ENCODE data around the gene GPC5. TPM values are rescaled to one million over a fixed set of nuclear protein-coding genes. Genes with fewer than 3 reads are reported as not detected.

Gene GPC5
- total RNA-seq, 1 experiment from 2014 or later, result 0.21 TPM

- no peak for DNase-seq (ENCODE audit: low spot score)
- intact Hi-C loops (cut with micrococcal nuclease; ENCODE audit: unreplicated experiment), result no loop called here
- no TSS peak for BruUV-seq (replicated peaks)
Observed at GRCh38 chr13:91468301-91468700, 69.9 kb downstream of the GPC5 start.

DNA sequence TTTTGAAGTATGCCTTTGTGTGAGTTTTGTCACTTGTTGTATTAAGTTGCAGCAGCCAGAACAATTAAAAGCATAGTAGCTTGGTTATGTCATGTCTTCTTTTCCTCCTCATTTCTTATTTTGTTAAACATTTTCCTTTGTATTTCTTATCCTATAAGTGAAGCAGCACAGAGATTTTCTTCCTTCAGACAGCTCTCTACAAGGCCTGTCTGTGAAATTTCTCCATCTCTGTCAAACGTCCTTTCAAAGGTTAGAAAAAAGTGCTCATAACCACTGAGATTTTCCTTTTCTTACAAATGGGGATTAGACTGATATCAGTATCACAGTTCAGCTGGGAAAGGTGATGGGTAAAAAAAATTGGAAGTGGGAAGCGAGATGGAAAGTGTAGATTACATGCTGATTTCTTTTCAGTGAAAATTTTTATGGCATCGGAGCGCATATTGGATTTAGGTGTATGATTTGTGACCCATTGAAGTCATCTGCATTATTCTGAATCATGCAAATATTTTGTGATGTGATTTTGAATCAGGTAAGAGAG is 71.7 kb downstream of the GPC5 start:
- no peaks in the 10 kb centered on the region for H3K27me3 ChIP-seq (replicated peaks; ENCODE audit: insufficient read depth, low read depth, low read length, poor library complexity)
- no peaks in the 10 kb centered on the region for H3K4me1 ChIP-seq (ENCODE audit: insufficient read depth, low read length, poor library complexity, severe bottlenecking)
- intact Hi-C loops (cut with micrococcal nuclease; ENCODE audit: unreplicated experiment), result no loop called here
- no peaks in the 10 kb centered on the region for H3K9me3 ChIP-seq (ENCODE audit: low read depth, low read length, poor library complexity, severe bottlenecking)
- ChIA-PET POLR2A (ENCODE audit: low non-redundant PET) (no interaction called here), CTCF (no interaction called here)
- no peaks in the 10 kb centered on the region for H3K36me3 ChIP-seq (ENCODE audit: insufficient read depth, low read length, poor library complexity, severe bottlenecking)
- no peak overlapping the region for H3K27ac ChIP-seq (ENCODE audit: low read depth, low read length, poor library complexity, severe bottlenecking)
- no peak overlapping the region for H3K4me3 ChIP-seq (ENCODE audit: low read depth, low read length, poor library complexity, severe bottlenecking)
- DNase-seq (ENCODE audit: low spot score), result no peak
- TF ChIP-seq, protein P1, sequence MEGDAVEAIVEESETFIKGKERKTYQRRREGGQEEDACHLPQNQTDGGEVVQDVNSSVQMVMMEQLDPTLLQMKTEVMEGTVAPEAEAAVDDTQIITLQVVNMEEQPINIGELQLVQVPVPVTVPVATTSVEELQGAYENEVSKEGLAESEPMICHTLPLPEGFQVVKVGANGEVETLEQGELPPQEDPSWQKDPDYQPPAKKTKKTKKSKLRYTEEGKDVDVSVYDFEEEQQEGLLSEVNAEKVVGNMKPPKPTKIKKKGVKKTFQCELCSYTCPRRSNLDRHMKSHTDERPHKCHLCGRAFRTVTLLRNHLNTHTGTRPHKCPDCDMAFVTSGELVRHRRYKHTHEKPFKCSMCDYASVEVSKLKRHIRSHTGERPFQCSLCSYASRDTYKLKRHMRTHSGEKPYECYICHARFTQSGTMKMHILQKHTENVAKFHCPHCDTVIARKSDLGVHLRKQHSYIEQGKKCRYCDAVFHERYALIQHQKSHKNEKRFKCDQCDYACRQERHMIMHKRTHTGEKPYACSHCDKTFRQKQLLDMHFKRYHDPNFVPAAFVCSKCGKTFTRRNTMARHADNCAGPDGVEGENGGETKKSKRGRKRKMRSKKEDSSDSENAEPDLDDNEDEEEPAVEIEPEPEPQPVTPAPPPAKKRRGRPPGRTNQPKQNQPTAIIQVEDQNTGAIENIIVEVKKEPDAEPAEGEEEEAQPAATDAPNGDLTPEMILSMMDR (conservative IDR thresholded peaks at IDR 0.05; ENCODE audit: low read depth, low read length), result no peak
- TF ChIP-seq EZH2 (IDR thresholded peaks at IDR 0.05; ENCODE audit: borderline replicate concordance, low read depth, low read length, poor library complexity, severe bottlenecking), result no peak
- BruUV-seq (replicated peaks), result no TSS peak

More at GRCh38 chr13:91468301-91468700, 69.9 kb downstream of the GPC5 start:
- ChIA-PET CTCF (no interaction called here), POLR2A (ENCODE audit: low non-redundant PET) (no interaction called here)
- no peaks in the 10 kb centered on the region for H3K4me1 ChIP-seq (ENCODE audit: insufficient read depth, low read length, poor library complexity, severe bottlenecking)
- no peak overlapping the region for H3K4me3 ChIP-seq (ENCODE audit: low read depth, low read length, poor library complexity, severe bottlenecking)
- H3K9me3 ChIP-seq (ENCODE audit: low read depth, low read length, poor library complexity, severe bottlenecking), result no peaks in the 10 kb centered on the region
- TF ChIP-seq EZH2 (IDR thresholded peaks at IDR 0.05; ENCODE audit: borderline replicate concordance, low read depth, low read length, poor library complexity, severe bottlenecking), result no peak
- TF ChIP-seq, protein P1 (conservative IDR thresholded peaks at IDR 0.05; ENCODE audit: low read depth, low read length), result no peak
- no peaks in the 10 kb centered on the region for H3K36me3 ChIP-seq (ENCODE audit: insufficient read depth, low read length, poor library complexity, severe bottlenecking)
- H3K27ac ChIP-seq (ENCODE audit: low read depth, low read length, poor library complexity, severe bottlenecking), result no peak overlapping the region
- H3K27me3 ChIP-seq (replicated peaks; ENCODE audit: insufficient read depth, low read depth, low read length, poor library complexity), result no peaks in the 10 kb centered on the region

GRCh38 chr13:91470681-91471080 is 72.3 kb downstream of the GPC5 start:
- CTCF ChIA-PET, result no interaction called here

More at GRCh38 chr13:91470681-91471080, 72.3 kb downstream of the GPC5 start:
- no peak overlapping the region for H3K27ac ChIP-seq (ENCODE audit: low read depth, low read length, poor library complexity, severe bottlenecking)
- TF ChIP-seq, protein P1 (conservative IDR thresholded peaks at IDR 0.05; ENCODE audit: low read depth, low read length), result no peak
- TF ChIP-seq EZH2 (IDR thresholded peaks at IDR 0.05; ENCODE audit: borderline replicate concordance, low read depth, low read length, poor library complexity, severe bottlenecking), result no peak
- no peak overlapping the region for H3K4me3 ChIP-seq (ENCODE audit: low read depth, low read length, poor library complexity, severe bottlenecking)
- POLR2A ChIA-PET (ENCODE audit: low non-redundant PET), result no interaction called here
- intact Hi-C loops (cut with micrococcal nuclease; ENCODE audit: unreplicated experiment), result no loop called here
- H3K27me3 ChIP-seq (replicated peaks; ENCODE audit: insufficient read depth, low read depth, low read length, poor library complexity), result no peaks in the 10 kb centered on the region
- H3K9me3 ChIP-seq (ENCODE audit: low read depth, low read length, poor library complexity, severe bottlenecking), result no peaks in the 10 kb centered on the region
- no peaks in the 10 kb centered on the region for H3K36me3 ChIP-seq (ENCODE audit: insufficient read depth, low read length, poor library complexity, severe bottlenecking)
- DNase-seq (ENCODE audit: low spot score), result no peak
- no peaks in the 10 kb centered on the region for H3K4me1 ChIP-seq (ENCODE audit: insufficient read depth, low read length, poor library complexity, severe bottlenecking)
- BruUV-seq (replicated peaks), result no TSS peak

Measured in A673 (cell line).